K562 (cell line): ENCODE results near the gene RPTOR. TPM values are rescaled to one million over a fixed set of nuclear protein-coding genes. Genes with fewer than 3 reads are reported as not detected.
A peak's percentile ranks its signal among the peaks of the same experiment; 100 is the strongest.

Source experiments
- CBFB ChIP-seq: sonication (generic); formaldehyde crosslinking; IDR thresholded peaks from 2 replicates; pipeline ENCODE4 v1.4.0; 2020; ENCODE audit warnings: mild to moderate bottlenecking, missing genetic modification reagents
- CBX8 ChIP-seq: fragments of 200-600 bp; sonication (generic); IDR thresholded peaks from 2 replicates; pipeline ENCODE4 v1.6.1; 2012; ENCODE audit warnings: borderline replicate concordance, mixed run types, low read depth, mild to moderate bottlenecking, moderate library complexity, mixed read lengths, low read length, control low read depth, inconsistent platforms; ENCODE audit not compliant: poor library complexity, severe bottlenecking; ENCODE audit errors: extremely low read depth
- CEBPB ChIP-seq: fragments of 450-650 bp; IDR thresholded peaks from 2 replicates; pipeline ENCODE4 v1.6.1; 2016; ENCODE audit warnings: missing genetic modification characterization, missing compliant biosample characterization
- EP300 ChIP-seq: IDR thresholded peaks from 2 replicates; pipeline ENCODE4 v1.6.1; 2012; ENCODE audit warnings: low read length, improper control_type of control experiment
- ESRRA ChIP-seq: fragments of 450-650 bp; IDR thresholded peaks from 2 replicates; pipeline ENCODE4 v1.6.1; 2014; ENCODE audit warnings: low read depth, mild to moderate bottlenecking, moderate library complexity, borderline replicate concordance
- GABPB2 ChIP-seq: fragments of 250-450 bp; sonication (Bioruptor Pico); conservative IDR thresholded peaks from 2 replicates; pipeline ENCODE4 v1.5.1; 2021; ENCODE audit warnings: mild to moderate bottlenecking
- HNRNPL ChIP-seq: fragments of 200-400 bp; formaldehyde crosslinking; IDR thresholded peaks from 2 replicates; pipeline ENCODE4 v1.6.1; 2017; ENCODE audit warnings: low read depth, mild to moderate bottlenecking, low read length
- JUN ChIP-seq, 2 experiments: sonication (generic) in 1 of 2; formaldehyde crosslinking in 1 of 2; IDR thresholded peaks; 2 replicates each; pipeline versions ENCODE4 v1.6.1 to v1.8.0; 2012 to 2022; ENCODE audit warnings: borderline replicate concordance in 2 of 2, mild to moderate bottlenecking in 2 of 2, improper control_type of control experiment in 1 of 2, low read depth in 1 of 2, low read length in 1 of 2, missing genetic modification reagents in 1 of 2
- KHSRP ChIP-seq: fragments of 450-650 bp; IDR thresholded peaks from 2 replicates; pipeline ENCODE4 v1.6.1; 2017
- MAZ ChIP-seq, 2 experiments: fragments of 450-650 bp in 1 of 2; sonication (generic) in 1 of 2; formaldehyde crosslinking; IDR thresholded peaks in 1 of 2; conservative IDR thresholded peaks in 1 of 2; 2 replicates each; pipeline versions ENCODE4 v1.4.0 to v1.5.0; 2020; ENCODE audit warnings: mild to moderate bottlenecking in 1 of 2, missing genetic modification reagents in 1 of 2
- MCM3 ChIP-seq: fragments of 450-650 bp; IDR thresholded peaks from 2 replicates; pipeline ENCODE4 v1.6.1; 2016
- PML ChIP-seq: IDR thresholded peaks from 2 replicates; pipeline ENCODE4 v1.6.1; 2012; ENCODE audit warnings: low read length, inconsistent platforms
- SRSF1 ChIP-seq: fragments of 200-400 bp; formaldehyde crosslinking; IDR thresholded peaks from 2 replicates; pipeline ENCODE4 v1.6.1; 2017; ENCODE audit warnings: mild to moderate bottlenecking, low read depth, low read length, moderate library complexity
- ZNF766 ChIP-seq: fragments of 200-800 bp; sonication (Bioruptor generic); conservative IDR thresholded peaks from 2 replicates; pipeline ENCODE4 v1.6.1; 2016; ENCODE audit warnings: missing genetic modification characterization, missing compliant biosample characterization
- polyA plus RNA-seq, 8 experiments: library from polyadenylated mRNA; depleted of rRNA in 4 of 8; stranded (reverse) in 5 of 8; unstranded in 3 of 8; fragments of >200 nt; fragmentation: Nextera tagmentation in 2 of 8; fragmentation: Illumina TruSeq in 1 of 8; extraction: Ambion mirVana in 2 of 8; extraction: Trizol in 1 of 8; gene quantifications; 2 replicates each; pipeline versions ENCODE4 v1.2.1 to v1.2.3, GENCODE V29; 2011 to 2014; ENCODE audit warnings: inconsistent platforms in 1 of 8, missing spikeins in 1 of 8
- total RNA-seq, 7 experiments: library from RNA; depleted of rRNA in 6 of 7; stranded (reverse); fragments of >200 nt in 6 of 7; fragmentation: Illumina TruSeq in 2 of 7; extraction: Trizol in 2 of 7; gene quantifications; 2 replicates each; pipeline versions ENCODE4 v1.2.1 to v1.2.3, GENCODE V29; 2011 to 2021; ENCODE audit warnings: low replicate concordance in 1 of 7
- TF ChIP-seq, protein P1 (sequence below): fragments of 250-450 bp; sonication (Bioruptor Pico); IDR thresholded peaks from 2 replicates; pipeline ENCODE4 v1.4.0; 2020; ENCODE audit warnings: mild to moderate bottlenecking, moderate library complexity
- TF ChIP-seq, protein P2 (sequence below): conservative IDR thresholded peaks from 2 replicates; pipeline ENCODE4 v1.6.1; 2011; ENCODE audit warnings: low read depth, mild to moderate bottlenecking, low read length; ENCODE audit not compliant: control insufficient read depth
- TF ChIP-seq, protein P3 (sequence below), 3 experiments: IDR thresholded peaks in 2 of 3; conservative IDR thresholded peaks in 1 of 3; 2 replicates each; pipeline ENCODE4 v1.5.1; 2011 to 2012; ENCODE audit warnings: low read length in 3 of 3, mild to moderate bottlenecking in 3 of 3, control low read depth in 2 of 3, improper control_type of control experiment in 1 of 3, inconsistent platforms in 1 of 3, low read depth in 1 of 3, mixed read lengths in 1 of 3, moderate library complexity in 1 of 3; ENCODE audit not compliant: insufficient read depth in 2 of 3
- TF ChIP-seq, protein P4 (sequence below): fragments of 250-450 bp; sonication (Bioruptor Pico); IDR thresholded peaks from 2 replicates; pipeline ENCODE4 v1.8.0; 2021; ENCODE audit warnings: moderate library complexity, mild to moderate bottlenecking, inconsistent platforms

The RPTOR gene
- total and polyA plus RNA-seq, 9 of the 15 experiments (the other 6 are each of a cell fraction or from before 2014, with no cell fraction given), result 0.24 to 54.1 (median 10.2) TPM

GRCh38 chr17:80899402-80900268 is 355.0 kb downstream of the RPTOR start (continued):
- TF ChIP-seq, protein P1, sequence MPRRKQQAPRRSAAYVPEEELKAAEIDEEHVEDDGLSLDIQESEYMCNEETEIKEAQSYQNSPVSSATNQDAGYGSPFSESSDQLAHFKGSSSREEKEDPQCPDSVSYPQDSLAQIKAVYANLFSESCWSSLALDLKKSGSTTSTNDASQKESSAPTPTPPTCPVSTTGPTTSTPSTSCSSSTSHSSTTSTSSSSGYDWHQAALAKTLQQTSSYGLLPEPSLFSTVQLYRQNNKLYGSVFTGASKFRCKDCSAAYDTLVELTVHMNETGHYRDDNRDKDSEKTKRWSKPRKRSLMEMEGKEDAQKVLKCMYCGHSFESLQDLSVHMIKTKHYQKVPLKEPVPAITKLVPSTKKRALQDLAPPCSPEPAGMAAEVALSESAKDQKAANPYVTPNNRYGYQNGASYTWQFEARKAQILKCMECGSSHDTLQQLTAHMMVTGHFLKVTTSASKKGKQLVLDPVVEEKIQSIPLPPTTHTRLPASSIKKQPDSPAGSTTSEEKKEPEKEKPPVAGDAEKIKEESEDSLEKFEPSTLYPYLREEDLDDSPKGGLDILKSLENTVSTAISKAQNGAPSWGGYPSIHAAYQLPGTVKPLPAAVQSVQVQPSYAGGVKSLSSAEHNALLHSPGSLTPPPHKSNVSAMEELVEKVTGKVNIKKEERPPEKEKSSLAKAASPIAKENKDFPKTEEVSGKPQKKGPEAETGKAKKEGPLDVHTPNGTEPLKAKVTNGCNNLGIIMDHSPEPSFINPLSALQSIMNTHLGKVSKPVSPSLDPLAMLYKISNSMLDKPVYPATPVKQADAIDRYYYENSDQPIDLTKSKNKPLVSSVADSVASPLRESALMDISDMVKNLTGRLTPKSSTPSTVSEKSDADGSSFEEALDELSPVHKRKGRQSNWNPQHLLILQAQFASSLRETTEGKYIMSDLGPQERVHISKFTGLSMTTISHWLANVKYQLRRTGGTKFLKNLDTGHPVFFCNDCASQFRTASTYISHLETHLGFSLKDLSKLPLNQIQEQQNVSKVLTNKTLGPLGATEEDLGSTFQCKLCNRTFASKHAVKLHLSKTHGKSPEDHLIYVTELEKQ (CRISPR knock-in tag), result no peak
- TF ChIP-seq MAZ (CRISPR knock-in tag; conservative IDR thresholded peaks at IDR 0.05 in 1 of 2, IDR thresholded peaks at IDR 0.05 in 1 of 2) (peak in 1 of 2 experiments; percentile 48; a peak in 1 of 4 replicates), SRSF1 (no peak), CBFB (CRISPR knock-in tag) (no peak), KHSRP (no peak), GABPB2 (no peak), CEBPB (no peak), ZNF766 (CRISPR knock-in tag) (no peak), ESRRA (peak; percentile 90), JUN (IDR thresholded peaks at IDR 0.05; ENCODE audit: borderline replicate concordance, low read depth, low read length) (peak; percentile 33; the same call in 1 of the 2 replicates), JUN (CRISPR knock-in tag; IDR thresholded peaks at IDR 0.05; ENCODE audit: borderline replicate concordance) (no peak), HNRNPL (no peak), MCM3 (no peak), EP300 (no peak), CBX8 (no peak), PML (no peak)
- TF ChIP-seq, protein P2, sequence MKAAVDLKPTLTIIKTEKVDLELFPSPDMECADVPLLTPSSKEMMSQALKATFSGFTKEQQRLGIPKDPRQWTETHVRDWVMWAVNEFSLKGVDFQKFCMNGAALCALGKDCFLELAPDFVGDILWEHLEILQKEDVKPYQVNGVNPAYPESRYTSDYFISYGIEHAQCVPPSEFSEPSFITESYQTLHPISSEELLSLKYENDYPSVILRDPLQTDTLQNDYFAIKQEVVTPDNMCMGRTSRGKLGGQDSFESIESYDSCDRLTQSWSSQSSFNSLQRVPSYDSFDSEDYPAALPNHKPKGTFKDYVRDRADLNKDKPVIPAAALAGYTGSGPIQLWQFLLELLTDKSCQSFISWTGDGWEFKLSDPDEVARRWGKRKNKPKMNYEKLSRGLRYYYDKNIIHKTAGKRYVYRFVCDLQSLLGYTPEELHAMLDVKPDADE, result no peak
- TF ChIP-seq, protein P3, sequence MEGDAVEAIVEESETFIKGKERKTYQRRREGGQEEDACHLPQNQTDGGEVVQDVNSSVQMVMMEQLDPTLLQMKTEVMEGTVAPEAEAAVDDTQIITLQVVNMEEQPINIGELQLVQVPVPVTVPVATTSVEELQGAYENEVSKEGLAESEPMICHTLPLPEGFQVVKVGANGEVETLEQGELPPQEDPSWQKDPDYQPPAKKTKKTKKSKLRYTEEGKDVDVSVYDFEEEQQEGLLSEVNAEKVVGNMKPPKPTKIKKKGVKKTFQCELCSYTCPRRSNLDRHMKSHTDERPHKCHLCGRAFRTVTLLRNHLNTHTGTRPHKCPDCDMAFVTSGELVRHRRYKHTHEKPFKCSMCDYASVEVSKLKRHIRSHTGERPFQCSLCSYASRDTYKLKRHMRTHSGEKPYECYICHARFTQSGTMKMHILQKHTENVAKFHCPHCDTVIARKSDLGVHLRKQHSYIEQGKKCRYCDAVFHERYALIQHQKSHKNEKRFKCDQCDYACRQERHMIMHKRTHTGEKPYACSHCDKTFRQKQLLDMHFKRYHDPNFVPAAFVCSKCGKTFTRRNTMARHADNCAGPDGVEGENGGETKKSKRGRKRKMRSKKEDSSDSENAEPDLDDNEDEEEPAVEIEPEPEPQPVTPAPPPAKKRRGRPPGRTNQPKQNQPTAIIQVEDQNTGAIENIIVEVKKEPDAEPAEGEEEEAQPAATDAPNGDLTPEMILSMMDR (IDR thresholded peaks at IDR 0.05 in 2 of 3, conservative IDR thresholded peaks at IDR 0.05 in 1 of 3; ENCODE audit: insufficient read depth in 2 of 3, low read depth in 1 of 3, low read length in 3 of 3), result peak; percentile 81 to 93 (median 92)
- TF ChIP-seq, protein P4, sequence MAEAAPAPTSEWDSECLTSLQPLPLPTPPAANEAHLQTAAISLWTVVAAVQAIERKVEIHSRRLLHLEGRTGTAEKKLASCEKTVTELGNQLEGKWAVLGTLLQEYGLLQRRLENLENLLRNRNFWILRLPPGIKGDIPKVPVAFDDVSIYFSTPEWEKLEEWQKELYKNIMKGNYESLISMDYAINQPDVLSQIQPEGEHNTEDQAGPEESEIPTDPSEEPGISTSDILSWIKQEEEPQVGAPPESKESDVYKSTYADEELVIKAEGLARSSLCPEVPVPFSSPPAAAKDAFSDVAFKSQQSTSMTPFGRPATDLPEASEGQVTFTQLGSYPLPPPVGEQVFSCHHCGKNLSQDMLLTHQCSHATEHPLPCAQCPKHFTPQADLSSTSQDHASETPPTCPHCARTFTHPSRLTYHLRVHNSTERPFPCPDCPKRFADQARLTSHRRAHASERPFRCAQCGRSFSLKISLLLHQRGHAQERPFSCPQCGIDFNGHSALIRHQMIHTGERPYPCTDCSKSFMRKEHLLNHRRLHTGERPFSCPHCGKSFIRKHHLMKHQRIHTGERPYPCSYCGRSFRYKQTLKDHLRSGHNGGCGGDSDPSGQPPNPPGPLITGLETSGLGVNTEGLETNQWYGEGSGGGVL, result no peak
